CD14-positive monocyte (primary cell): ENCODE measurements around the gene LAMA4. TPM values are rescaled to one million over a fixed set of nuclear protein-coding genes. Genes with fewer than 3 reads are reported as not detected.

Experiments used
- DNase-seq, 3 donors: peaks; one replicate each; pipeline ENCODE4 v3.0.0-alpha.2; 2011 to 2022
- H2AFZ ChIP-seq: 2 replicates; pipeline ENCODE4 v1.6.0; 2012; ENCODE audit warnings: mild to moderate bottlenecking, low read depth, low read length, inconsistent platforms; ENCODE audit not compliant: insufficient read depth, poor library complexity, severe bottlenecking
- H3K27ac ChIP-seq, 2 donors: 1 replicate in 1 of 2; 2 replicates in 1 of 2; pipeline ENCODE4 v1.5.1; 2012 to 2013; ENCODE audit warnings: low read length in 2 of 2, control low read depth in 1 of 2, inconsistent platforms in 1 of 2, low read depth in 1 of 2, mild to moderate bottlenecking in 1 of 2
- H3K27me3 ChIP-seq, 2 donors: one replicate each; pipeline versions ENCODE4 v1.6.0 to v1.6.1; 2011 to 2013; ENCODE audit warnings: low read length in 2 of 2; ENCODE audit not compliant: control insufficient read depth in 2 of 2, insufficient read depth in 2 of 2
- H3K36me3 ChIP-seq, 2 donors: replicated peaks in 1 of 2; 1 replicate in 1 of 2; 2 replicates in 1 of 2; pipeline versions ENCODE4 v1.5.1 to v1.6.1; 2012 to 2013; ENCODE audit warnings: low read length in 2 of 2, control low read depth in 1 of 2, inconsistent platforms in 1 of 2, mild to moderate bottlenecking in 1 of 2; ENCODE audit not compliant: insufficient read depth in 2 of 2, control insufficient read depth in 1 of 2
- H3K4me1 ChIP-seq, 2 donors: 1 replicate in 1 of 2; 2 replicates in 1 of 2; pipeline versions ENCODE4 v1.5.1 to v1.6.1; 2012 to 2013; ENCODE audit warnings: low read length in 2 of 2, control low read depth in 1 of 2, inconsistent platforms in 1 of 2, mild to moderate bottlenecking in 1 of 2, moderate library complexity in 1 of 2; ENCODE audit not compliant: insufficient read depth in 2 of 2, control insufficient read depth in 1 of 2
- H3K4me2 ChIP-seq: replicated peaks from 2 replicates; pipeline ENCODE3; 2012; ENCODE audit warnings: low read length, moderate library complexity, mild to moderate bottlenecking; ENCODE audit not compliant: poor library complexity, severe bottlenecking; ENCODE audit errors: extremely low read depth
- H3K4me3 ChIP-seq, 3 experiments: fragments of 200-600 bp in 1 of 3; sonication (generic) in 1 of 3; replicated peaks in 1 of 3; 1 replicate in 2 of 3; 2 replicates in 1 of 3; pipeline ENCODE4 v1.5.1; 2011 to 2013; ENCODE audit warnings: low read length in 3 of 3, mild to moderate bottlenecking in 3 of 3, control low read depth in 2 of 3, low read depth in 2 of 3, inconsistent platforms in 1 of 3, moderate library complexity in 1 of 3
- H3K79me2 ChIP-seq: 2 replicates; pipeline ENCODE4 v1.6.0; 2012; ENCODE audit warnings: mild to moderate bottlenecking, control low read depth, inconsistent platforms, low read length, moderate library complexity; ENCODE audit not compliant: insufficient read depth
- H3K9ac ChIP-seq: 2 replicates; pipeline ENCODE4 v1.6.0; 2017; ENCODE audit warnings: low read length, mild to moderate bottlenecking; ENCODE audit not compliant: insufficient read depth, poor library complexity, severe bottlenecking
- H3K9me3 ChIP-seq, 2 donors: replicated peaks in 1 of 2; 1 replicate in 1 of 2; 2 replicates in 1 of 2; pipeline versions ENCODE4 v1.5.1 to v1.6.1; 2012 to 2013; ENCODE audit warnings: low read length in 2 of 2, control low read depth in 1 of 2; ENCODE audit not compliant: control insufficient read depth in 1 of 2, insufficient read depth in 1 of 2
- H4K20me1 ChIP-seq: 2 replicates; pipeline ENCODE4 v1.6.0; 2012; ENCODE audit warnings: mild to moderate bottlenecking, low read length, control low read depth, moderate library complexity; ENCODE audit not compliant: insufficient read depth
- H3K27ac Mint-ChIP-seq, 7 donors: one replicate each; pipeline ENCODE4 v1.8.0; 2020; ENCODE audit warnings: mild to moderate bottlenecking in 7 of 7, mixed read lengths in 7 of 7, moderate library complexity in 6 of 7, inconsistent platforms in 2 of 7
- H3K27me3 Mint-ChIP-seq, 3 donors: one replicate each; pipeline ENCODE4 v1.8.0; 2021 to 2022; ENCODE audit warnings: low read depth in 3 of 3, mild to moderate bottlenecking in 3 of 3, mixed read lengths in 3 of 3, moderate library complexity in 3 of 3, inconsistent platforms in 1 of 3
- H3K36me3 Mint-ChIP-seq, 2 donors: one replicate each; pipeline ENCODE4 v1.8.0; 2020; ENCODE audit warnings: mixed read lengths in 2 of 2, inconsistent platforms in 1 of 2, mild to moderate bottlenecking in 1 of 2
- H3K4me1 Mint-ChIP-seq: one replicate; pipeline ENCODE4 v1.8.0; 2020; ENCODE audit warnings: mild to moderate bottlenecking, mixed read lengths
- H3K4me3 Mint-ChIP-seq, 2 donors: one replicate each; pipeline ENCODE4 v1.8.0; 2020; ENCODE audit warnings: mild to moderate bottlenecking in 2 of 2, mixed read lengths in 2 of 2, moderate library complexity in 1 of 2
- H3K9me3 Mint-ChIP-seq, 7 donors: one replicate each; pipeline ENCODE4 v1.8.0; 2020 to 2022; ENCODE audit warnings: mixed read lengths in 7 of 7, mild to moderate bottlenecking in 6 of 7, moderate library complexity in 6 of 7, inconsistent platforms in 2 of 7
- CTCF ChIP-seq: fragments of 200-600 bp; IDR thresholded peaks from one replicate; pipeline ENCODE4 v1.8.0; 2022; ENCODE audit warnings: antibody characterized with exemption, mild to moderate bottlenecking
- WGBS: methylation state at CpG from one replicate; pipeline ENCODE4 v1.1.5; 2013; ENCODE audit warnings: missing lambda C conversion rate; ENCODE audit not compliant: insufficient coverage; 5-methylcytosine and 5-hydroxymethylcytosine counted together
- intact Hi-C, 2 donors: fragments of 100-400 bp; cut with micrococcal nuclease; formaldehyde crosslinking; loops; one replicate each; pipeline versions ENCODE4 v1.15.0 to v1.15.1; 2023
- polyA plus RNA-seq, 3 donors: library from polyadenylated mRNA; depleted of rRNA in 1 of 3; unstranded in 2 of 3; stranded (reverse) in 1 of 3; fragments of 300-500 nt in 2 of 3; fragments of >200 nt in 1 of 3; fragmentation: Illumina TruSeq in 2 of 3; gene quantifications; 1 replicate in 2 of 3; 2 replicates in 1 of 3; pipeline ENCODE4 v1.2.3, GENCODE V29; 2012 to 2021

The LAMA4 gene
- polyA plus RNA-seq, 3 donors, result not detected

DNA sequence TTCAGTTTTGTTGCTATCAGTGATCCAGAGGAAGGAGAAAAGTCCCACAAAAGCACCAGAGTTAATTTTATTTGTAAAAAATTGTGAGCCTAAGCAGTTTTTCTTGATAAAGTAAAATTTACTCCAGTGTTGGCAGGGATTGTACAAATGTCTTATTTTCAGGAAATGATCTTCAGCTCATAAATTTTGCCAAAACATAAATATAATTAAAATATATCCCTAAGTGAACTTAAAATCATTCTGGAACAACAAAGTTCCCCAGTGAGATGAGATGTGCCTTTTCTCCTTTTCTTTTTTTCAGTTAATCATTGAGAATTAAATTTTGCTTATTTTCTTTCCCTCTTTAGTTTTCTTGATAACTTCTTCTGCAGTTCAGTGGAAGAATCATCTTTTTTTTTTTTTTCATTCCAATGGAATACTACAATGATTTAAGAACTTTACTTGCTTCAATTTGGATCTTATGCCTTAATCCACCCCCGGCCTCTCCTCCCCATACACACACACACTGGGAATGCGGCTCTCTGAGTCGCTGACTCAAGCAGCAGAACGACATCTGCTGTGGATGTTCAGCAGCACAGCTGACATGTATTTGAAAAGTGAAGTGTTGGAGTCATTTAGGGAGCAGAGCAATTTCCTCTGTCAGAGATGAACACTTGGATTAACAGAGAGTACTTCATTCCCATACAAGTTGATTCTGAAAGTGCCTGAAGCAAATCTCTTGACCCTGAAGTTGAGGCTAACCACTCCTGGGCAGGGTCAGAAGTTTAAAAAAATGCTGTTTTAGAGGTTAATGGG is 27.7 kb upstream of the LAMA4 start:
- intact Hi-C loops, result no loop called here
- peaks cover 0 to 4% of the 10 kb centered on the region in 2 donors for H3K27me3 ChIP-seq
- no peak overlapping the region for H3K4me3 Mint-ChIP-seq
- no peaks in the 10 kb centered on the region for H3K36me3 Mint-ChIP-seq
- no peaks in the 10 kb centered on the region for H3K9me3 ChIP-seq
- H3K79me2 ChIP-seq, result no peaks in the 10 kb centered on the region
- H3K27ac ChIP-seq, result no peak overlapping the region
- TF ChIP-seq CTCF, result no peak
- H3K4me2 ChIP-seq, result no peak overlapping the region
- WGBS, result no CpG with 5 or more reads among the region's 4 CpGs
- no peaks in the 10 kb centered on the region for H3K4me1 ChIP-seq
- H3K4me1 Mint-ChIP-seq, result no peaks in the 10 kb centered on the region
- H3K9ac ChIP-seq, result no peak overlapping the region
- H3K4me3 ChIP-seq, result no peak overlapping the region
- no peak for DNase-seq
- no peak overlapping the region for H2AFZ ChIP-seq
- no peak overlapping the region for H3K27ac Mint-ChIP-seq
- peaks cover 0 to 9% (median 0%) of the 10 kb centered on the region in 7 donors for H3K9me3 Mint-ChIP-seq
- peaks cover 12 to 13% (median 12%) of the 10 kb centered on the region in 3 donors for H3K27me3 Mint-ChIP-seq
- no peaks in the 10 kb centered on the region for H4K20me1 ChIP-seq
- no peaks in the 10 kb centered on the region for H3K36me3 ChIP-seq

GRCh38 chr6:112279031-112279935 is 24.9 kb upstream of the LAMA4 start:
- peaks cover 9 to 14% (median 12%) of the 10 kb centered on the region in 3 donors for H3K27me3 Mint-ChIP-seq

More at GRCh38 chr6:112279031-112279935, 24.9 kb upstream of the LAMA4 start:
- no peaks in the 10 kb centered on the region for H3K36me3 ChIP-seq
- intact Hi-C loops, result no loop called here
- no peaks in the 10 kb centered on the region for H3K9me3 ChIP-seq
- no peaks in the 10 kb centered on the region for H3K79me2 ChIP-seq
- Mint-ChIP-seq H3K36me3 (no peaks in the 10 kb centered on the region), H3K9me3 (peaks cover 0 to 9% (median 2%) of the 10 kb centered on the region in 7 donors), H3K4me3 (no peak overlapping the region), H3K27ac (no peak overlapping the region), H3K4me1 (no peaks in the 10 kb centered on the region)
- no peak overlapping the region for H2AFZ ChIP-seq
- H3K4me2 ChIP-seq, result no peak overlapping the region
- H3K4me1 ChIP-seq, result no peaks in the 10 kb centered on the region
- DNase-seq, result no peak
- H4K20me1 ChIP-seq, result no peaks in the 10 kb centered on the region
- H3K27ac ChIP-seq, result no peak overlapping the region
- no peak for TF ChIP-seq CTCF
- no peaks in the 10 kb centered on the region for H3K27me3 ChIP-seq
- no CpG with 5 or more reads among the region's 5 CpGs for WGBS
- no peak overlapping the region for H3K9ac ChIP-seq
- H3K4me3 ChIP-seq, result no peak overlapping the region
